SK-N-SH treated with all-trans-retinoic acid at 6 μM for 48 hours (cell line): ENCODE results near the gene OSTC.

Source experiments
- BACH2 ChIP-seq: fragments of 250-450 bp; sonication (Bioruptor Pico); IDR thresholded peaks from 2 replicates; pipeline ENCODE4 v1.9.0; 2021; ENCODE audit warnings: mild to moderate bottlenecking, borderline replicate concordance
- CSDC2 ChIP-seq: fragments of 250-450 bp; sonication (Bioruptor Pico); IDR thresholded peaks from 2 replicates; pipeline ENCODE4 v1.5.0; 2020; ENCODE audit warnings: mild to moderate bottlenecking, moderate library complexity
- GLIS3 ChIP-seq: fragments of 250-450 bp; sonication (Bioruptor Pico); IDR thresholded peaks from 2 replicates; pipeline ENCODE4 v1.5.0; 2020; ENCODE audit warnings: mild to moderate bottlenecking, moderate library complexity
- OSR1 ChIP-seq: fragments of 250-450 bp; sonication (Bioruptor Pico); IDR thresholded peaks from 2 replicates; pipeline ENCODE4 v1.8.0; 2022; ENCODE audit warnings: moderate library complexity, mild to moderate bottlenecking, inconsistent platforms
- RARB ChIP-seq: fragments of 250-450 bp; sonication (Bioruptor Pico); IDR thresholded peaks from 2 replicates; pipeline ENCODE4 v1.8.0; 2021; ENCODE audit warnings: mild to moderate bottlenecking, moderate library complexity
- TCF4 ChIP-seq: fragments of 250-450 bp; sonication (Bioruptor Pico); IDR thresholded peaks from 2 replicates; pipeline ENCODE4 v1.8.0; 2021; ENCODE audit warnings: mild to moderate bottlenecking, moderate library complexity, borderline replicate concordance
- ZC3H10 ChIP-seq: fragments of 250-450 bp; sonication (Bioruptor Pico); IDR thresholded peaks from 2 replicates; pipeline ENCODE4 v1.5.1; 2021; ENCODE audit warnings: mild to moderate bottlenecking, moderate library complexity
- ZFP3 ChIP-seq: fragments of 250-450 bp; sonication (Bioruptor Pico); IDR thresholded peaks from 2 replicates; pipeline ENCODE4 v1.5.0; 2020; ENCODE audit warnings: mild to moderate bottlenecking, moderate library complexity
- ZFP30 ChIP-seq: fragments of 450-650 bp; formaldehyde crosslinking; IDR thresholded peaks from 2 replicates; pipeline ENCODE4 v1.5.0; 2022; ENCODE audit warnings: mild to moderate bottlenecking, moderate library complexity
- ZNF565 ChIP-seq: fragments of 450-650 bp; formaldehyde crosslinking; conservative IDR thresholded peaks from 2 replicates; pipeline ENCODE4 v1.5.0; 2020; ENCODE audit warnings: low read depth, mild to moderate bottlenecking, moderate library complexity
- TF ChIP-seq, protein P1 (sequence below): fragments of 250-450 bp; sonication (Bioruptor Pico); IDR thresholded peaks from 2 replicates; pipeline ENCODE4 v1.8.0; 2021; ENCODE audit warnings: low read depth, mild to moderate bottlenecking, moderate library complexity, borderline replicate concordance
- TF ChIP-seq, protein P2 (sequence below): fragments of 250-450 bp; sonication (Bioruptor Pico); IDR thresholded peaks from 2 replicates; pipeline ENCODE4 v1.5.1; 2021; ENCODE audit warnings: mild to moderate bottlenecking, moderate library complexity
- TF ChIP-seq, protein P3 (sequence below): fragments of 250-450 bp; sonication (Bioruptor Pico); IDR thresholded peaks from 2 replicates; pipeline ENCODE4 v1.5.1; 2020; ENCODE audit warnings: low read depth, mild to moderate bottlenecking, moderate library complexity
- TF ChIP-seq, protein P4 (sequence below): fragments of 250-450 bp; sonication (Bioruptor Pico); IDR thresholded peaks from 2 replicates; pipeline ENCODE4 v1.8.0; 2020; ENCODE audit warnings: mild to moderate bottlenecking, moderate library complexity, borderline replicate concordance

DNA sequence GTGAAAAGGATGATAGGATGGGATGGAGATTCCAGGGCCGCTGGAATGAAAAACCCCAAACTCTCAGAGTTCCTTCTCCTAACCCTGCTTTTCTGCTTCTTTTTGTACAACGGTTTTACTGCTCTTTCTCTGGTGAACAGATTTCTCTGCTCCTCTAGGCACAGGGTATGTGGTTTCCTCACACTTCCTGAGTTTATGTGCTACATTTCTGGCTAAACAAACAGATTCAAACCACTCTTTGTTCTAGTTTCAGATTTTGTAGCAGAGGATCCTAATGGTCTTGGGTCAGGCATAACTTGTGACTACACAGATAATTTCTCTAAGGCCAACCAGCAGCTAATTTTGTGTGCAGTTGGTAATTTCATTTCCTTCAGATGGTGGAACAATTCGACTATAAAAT, 52.6 kb downstream of the OSTC start:
- TF ChIP-seq, protein P1, sequence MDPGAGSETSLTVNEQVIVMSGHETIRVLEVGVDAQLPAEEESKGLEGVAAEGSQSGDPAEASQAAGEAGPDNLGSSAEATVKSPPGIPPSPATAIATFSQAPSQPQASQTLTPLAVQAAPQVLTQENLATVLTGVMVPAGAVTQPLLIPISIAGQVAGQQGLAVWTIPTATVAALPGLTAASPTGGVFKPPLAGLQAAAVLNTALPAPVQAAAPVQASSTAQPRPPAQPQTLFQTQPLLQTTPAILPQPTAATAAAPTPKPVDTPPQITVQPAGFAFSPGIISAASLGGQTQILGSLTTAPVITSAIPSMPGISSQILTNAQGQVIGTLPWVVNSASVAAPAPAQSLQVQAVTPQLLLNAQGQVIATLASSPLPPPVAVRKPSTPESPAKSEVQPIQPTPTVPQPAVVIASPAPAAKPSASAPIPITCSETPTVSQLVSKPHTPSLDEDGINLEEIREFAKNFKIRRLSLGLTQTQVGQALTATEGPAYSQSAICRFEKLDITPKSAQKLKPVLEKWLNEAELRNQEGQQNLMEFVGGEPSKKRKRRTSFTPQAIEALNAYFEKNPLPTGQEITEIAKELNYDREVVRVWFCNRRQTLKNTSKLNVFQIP (CRISPR knock-in tag), result no peak
- TF ChIP-seq ZC3H10 (CRISPR knock-in tag), result no peak
- TF ChIP-seq ZFP30 (CRISPR knock-in tag), result no peak
- TF ChIP-seq BACH2, result no peak
- TF ChIP-seq, protein P2, sequence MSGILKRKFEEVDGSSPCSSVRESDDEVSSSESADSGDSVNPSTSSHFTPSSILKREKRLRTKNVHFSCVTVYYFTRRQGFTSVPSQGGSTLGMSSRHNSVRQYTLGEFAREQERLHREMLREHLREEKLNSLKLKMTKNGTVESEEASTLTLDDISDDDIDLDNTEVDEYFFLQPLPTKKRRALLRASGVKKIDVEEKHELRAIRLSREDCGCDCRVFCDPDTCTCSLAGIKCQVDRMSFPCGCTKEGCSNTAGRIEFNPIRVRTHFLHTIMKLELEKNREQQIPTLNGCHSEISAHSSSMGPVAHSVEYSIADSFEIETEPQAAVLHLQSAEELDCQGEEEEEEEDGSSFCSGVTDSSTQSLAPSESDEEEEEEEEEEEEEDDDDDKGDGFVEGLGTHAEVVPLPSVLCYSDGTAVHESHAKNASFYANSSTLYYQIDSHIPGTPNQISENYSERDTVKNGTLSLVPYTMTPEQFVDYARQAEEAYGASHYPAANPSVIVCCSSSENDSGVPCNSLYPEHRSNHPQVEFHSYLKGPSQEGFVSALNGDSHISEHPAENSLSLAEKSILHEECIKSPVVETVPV (CRISPR knock-in tag), result no peak
- TF ChIP-seq, protein P3, sequence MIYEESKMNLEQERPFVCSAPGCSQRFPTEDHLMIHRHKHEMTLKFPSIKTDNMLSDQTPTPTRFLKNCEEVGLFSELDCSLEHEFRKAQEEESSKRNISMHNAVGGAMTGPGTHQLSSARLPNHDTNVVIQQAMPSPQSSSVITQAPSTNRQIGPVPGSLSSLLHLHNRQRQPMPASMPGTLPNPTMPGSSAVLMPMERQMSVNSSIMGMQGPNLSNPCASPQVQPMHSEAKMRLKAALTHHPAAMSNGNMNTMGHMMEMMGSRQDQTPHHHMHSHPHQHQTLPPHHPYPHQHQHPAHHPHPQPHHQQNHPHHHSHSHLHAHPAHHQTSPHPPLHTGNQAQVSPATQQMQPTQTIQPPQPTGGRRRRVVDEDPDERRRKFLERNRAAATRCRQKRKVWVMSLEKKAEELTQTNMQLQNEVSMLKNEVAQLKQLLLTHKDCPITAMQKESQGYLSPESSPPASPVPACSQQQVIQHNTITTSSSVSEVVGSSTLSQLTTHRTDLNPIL, result no peak
- no peak for TF ChIP-seq TCF4
- TF ChIP-seq CSDC2 (CRISPR knock-in tag), result no peak
- TF ChIP-seq ZNF565 (CRISPR knock-in tag), result no peak
- TF ChIP-seq GLIS3 (CRISPR knock-in tag), result no peak
- TF ChIP-seq RARB (CRISPR knock-in tag), result no peak
- TF ChIP-seq OSR1 (CRISPR knock-in tag), result no peak
- TF ChIP-seq, protein P4, sequence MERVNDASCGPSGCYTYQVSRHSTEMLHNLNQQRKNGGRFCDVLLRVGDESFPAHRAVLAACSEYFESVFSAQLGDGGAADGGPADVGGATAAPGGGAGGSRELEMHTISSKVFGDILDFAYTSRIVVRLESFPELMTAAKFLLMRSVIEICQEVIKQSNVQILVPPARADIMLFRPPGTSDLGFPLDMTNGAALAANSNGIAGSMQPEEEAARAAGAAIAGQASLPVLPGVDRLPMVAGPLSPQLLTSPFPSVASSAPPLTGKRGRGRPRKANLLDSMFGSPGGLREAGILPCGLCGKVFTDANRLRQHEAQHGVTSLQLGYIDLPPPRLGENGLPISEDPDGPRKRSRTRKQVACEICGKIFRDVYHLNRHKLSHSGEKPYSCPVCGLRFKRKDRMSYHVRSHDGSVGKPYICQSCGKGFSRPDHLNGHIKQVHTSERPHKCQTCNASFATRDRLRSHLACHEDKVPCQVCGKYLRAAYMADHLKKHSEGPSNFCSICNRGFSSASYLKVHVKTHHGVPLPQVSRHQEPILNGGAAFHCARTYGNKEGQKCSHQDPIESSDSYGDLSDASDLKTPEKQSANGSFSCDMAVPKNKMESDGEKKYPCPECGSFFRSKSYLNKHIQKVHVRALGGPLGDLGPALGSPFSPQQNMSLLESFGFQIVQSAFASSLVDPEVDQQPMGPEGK, result no peak
- TF ChIP-seq ZFP3 (CRISPR knock-in tag), result no peak
